RWPE2 (cell line): ENCODE results near the gene ZMYM3.

ENCODE experiments used
- ATAC-seq: fragments of 200-7000 bp; cut with Tn5 transposase; 3 replicates; pipeline ENCODE4 v1.9.1; 2021; ENCODE audit warnings: low read depth
- DNase-seq: peaks from one replicate; pipeline ENCODE4 v3.0.0-alpha.2; 2020; ENCODE audit warnings: low spot score
- H3K27ac ChIP-seq: fragments of 450-650 bp; 2 replicates; pipeline ENCODE4 v1.5.1; 2017; ENCODE audit warnings: mild to moderate bottlenecking; ENCODE audit not compliant: poor library complexity, severe bottlenecking
- H3K27me3 ChIP-seq: fragments of 250-450 bp; sonication (Bioruptor Pico); 2 replicates; pipeline ENCODE4 v1.5.1; 2021; ENCODE audit warnings: mild to moderate bottlenecking, moderate library complexity; ENCODE audit not compliant: insufficient read depth, poor library complexity, severe bottlenecking
- H3K36me3 ChIP-seq: fragments of 250-450 bp; sonication (Bioruptor Pico); 2 replicates; pipeline ENCODE4 v1.5.1; 2020; ENCODE audit warnings: low read depth, mild to moderate bottlenecking, moderate library complexity
- H3K4me1 ChIP-seq: fragments of 250-450 bp; sonication (Bioruptor Pico); 2 replicates; pipeline ENCODE4 v1.5.1; 2021; ENCODE audit warnings: mild to moderate bottlenecking, moderate library complexity; ENCODE audit not compliant: insufficient read depth, poor library complexity, severe bottlenecking
- H3K4me3 ChIP-seq: fragments of 250-450 bp; sonication (Bioruptor Pico); 2 replicates; pipeline ENCODE4 v1.5.1; 2021; ENCODE audit warnings: mild to moderate bottlenecking, moderate library complexity; ENCODE audit not compliant: severe bottlenecking
- H3K9me3 ChIP-seq: fragments of 250-450 bp; sonication (Bioruptor Pico); 2 replicates; pipeline ENCODE4 v1.5.1; 2021; ENCODE audit warnings: mild to moderate bottlenecking, moderate library complexity; ENCODE audit not compliant: severe bottlenecking
- CTCF ChIP-seq: fragments of 450-650 bp; IDR thresholded peaks from one replicate; pipeline ENCODE4 v1.5.1; 2017; ENCODE audit warnings: mild to moderate bottlenecking, moderate library complexity; ENCODE audit not compliant: poor library complexity, severe bottlenecking

The ZMYM3 gene

GRCh38 chrX:71250841-71251240 is 3.1 kb downstream of the ZMYM3 start:
- Histone ChIP-seq H3K27ac (no peak overlapping the region), H3K4me3 (no peak overlapping the region), H3K27me3 (no peaks in the 10 kb centered on the region), H3K36me3 (no peaks in the 10 kb centered on the region; the same call in 1 of the 2 replicates), H3K4me1 (no peaks in the 10 kb centered on the region), H3K9me3 (no peaks in the 10 kb centered on the region)
- no peak for TF ChIP-seq CTCF
- DNase-seq: no peak
- no peak for ATAC-seq

- ATAC-seq: no peak
- no peaks in the 10 kb centered on the region for H3K4me1 ChIP-seq
- no peak for DNase-seq
- no peaks in the 10 kb centered on the region for H3K36me3 ChIP-seq
- TF ChIP-seq CTCF: no peak
- no peaks in the 10 kb centered on the region for H3K27me3 ChIP-seq
- no peaks in the 10 kb centered on the region for H3K9me3 ChIP-seq
- H3K27ac ChIP-seq: no peak overlapping the region
- no peak overlapping the region for H3K4me3 ChIP-seq
Observed at GRCh38 chrX:71245159-71245558, 8.8 kb downstream of the ZMYM3 start.

GRCh38 chrX:71244359-71245128 is 9.4 kb downstream of the ZMYM3 start:
- ATAC-seq: no peak
- no peaks in the 10 kb centered on the region for H3K36me3 ChIP-seq
- H3K4me3 ChIP-seq: no peak overlapping the region
- H3K27ac ChIP-seq: no peak overlapping the region
- no peaks in the 10 kb centered on the region for H3K27me3 ChIP-seq
- TF ChIP-seq CTCF: no peak
- H3K4me1 ChIP-seq: no peaks in the 10 kb centered on the region
- no peak for DNase-seq
- H3K9me3 ChIP-seq: no peaks in the 10 kb centered on the region

- no peak for ATAC-seq
- Histone ChIP-seq H3K9me3 (no peaks in the 10 kb centered on the region), H3K27me3 (no peaks in the 10 kb centered on the region), H3K36me3 (no peaks in the 10 kb centered on the region), H3K4me1 (no peaks in the 10 kb centered on the region), H3K27ac (no peak overlapping the region), H3K4me3 (no peak overlapping the region)
- DNase-seq: no peak
- no peak for TF ChIP-seq CTCF
Observed at GRCh38 chrX:71241301-71241700, 12.6 kb downstream of the ZMYM3 start.

GRCh38 chrX:71239781-71240180 is 14.2 kb downstream of the ZMYM3 start:
- DNase-seq (no peak), ATAC-seq (no peak)
- Histone ChIP-seq H3K4me1 (no peaks in the 10 kb centered on the region), H3K27me3 (no peaks in the 10 kb centered on the region), H3K36me3 (no peaks in the 10 kb centered on the region), H3K27ac (no peak overlapping the region), H3K4me3 (no peak overlapping the region), H3K9me3 (no peaks in the 10 kb centered on the region)
- no peak for TF ChIP-seq CTCF
